GM12891 (cell line): ENCODE measurements around the gene UBP1.

Experiments
- POLR2A ChIP-seq: IDR thresholded peaks from 2 replicates; pipeline ENCODE4 v1.6.1; 2011; ENCODE audit warnings: low read depth, low read length, control low read depth
- POLR2AphosphoS5 ChIP-seq: IDR thresholded peaks from 2 replicates; pipeline ENCODE4 v1.6.1; 2011; ENCODE audit warnings: low read depth, low read length, control low read depth
- TAF1 ChIP-seq: IDR thresholded peaks from 2 replicates; pipeline ENCODE4 v1.6.1; 2011; ENCODE audit warnings: low read depth, low read length, control low read depth

DNA sequence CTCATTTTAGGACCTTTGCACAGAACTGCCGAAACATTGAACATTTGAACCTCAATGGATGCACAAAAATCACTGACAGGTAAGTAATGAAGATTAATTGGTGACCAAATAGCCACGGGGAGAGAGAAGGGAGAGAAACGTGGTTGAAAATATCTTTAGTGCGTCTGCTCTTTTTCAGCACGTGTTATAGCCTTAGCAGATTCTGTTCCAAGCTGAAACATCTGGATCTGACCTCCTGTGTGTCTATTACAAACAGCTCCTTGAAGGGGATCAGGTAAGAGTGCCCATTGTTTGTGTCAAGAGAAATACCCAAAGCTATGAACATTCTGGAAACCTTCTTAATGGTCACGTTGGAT is 67.1 kb downstream of the UBP1 start:
- TF ChIP-seq TAF1, result no peak
- TF ChIP-seq POLR2AphosphoS5, result no peak
- no peak for TF ChIP-seq POLR2A
